K562 (cell line): ENCODE results near the gene NECTIN2. TPM values are rescaled to one million over a fixed set of nuclear protein-coding genes. Genes with fewer than 3 reads are reported as not detected.

Experiments used
- HDAC1 ChIP-seq, 2 experiments: fragments of 450-650 bp; IDR thresholded peaks; 2 replicates each; pipeline ENCODE4 v1.6.1; 2016 to 2017; ENCODE audit warnings: inconsistent platforms in 1 of 2, mild to moderate bottlenecking in 1 of 2, moderate library complexity in 1 of 2
- JUNB ChIP-seq: fragments of 450-650 bp; formaldehyde crosslinking; conservative IDR thresholded peaks from 2 replicates; pipeline ENCODE4 v1.4.0; 2020; ENCODE audit warnings: mild to moderate bottlenecking
- MAZ ChIP-seq, 2 experiments: fragments of 450-650 bp in 1 of 2; sonication (generic) in 1 of 2; formaldehyde crosslinking; IDR thresholded peaks in 1 of 2; conservative IDR thresholded peaks in 1 of 2; 2 replicates each; pipeline versions ENCODE4 v1.4.0 to v1.5.0; 2020; ENCODE audit warnings: mild to moderate bottlenecking in 1 of 2, missing genetic modification reagents in 1 of 2
- MBD2 ChIP-seq: sonication (generic); IDR thresholded peaks from 2 replicates; pipeline ENCODE4 v1.6.1; 2016; ENCODE audit warnings: low read depth, borderline replicate concordance
- MLX ChIP-seq, 2 experiments: fragments of 450-650 bp in 1 of 2; sonication (generic) in 1 of 2; formaldehyde crosslinking; conservative IDR thresholded peaks; 2 replicates each; pipeline versions ENCODE4 v1.4.0 to v1.8.1; 2020 to 2022; ENCODE audit warnings: mild to moderate bottlenecking in 1 of 2, missing genetic modification reagents in 1 of 2
- POLR2AphosphoS5 ChIP-seq: IDR thresholded peaks from 2 replicates; pipeline ENCODE4 v1.6.1; 2011; ENCODE audit warnings: mild to moderate bottlenecking, low read depth, low read length, moderate library complexity; ENCODE audit not compliant: control insufficient read depth, insufficient read depth
- PRPF4 ChIP-seq: fragments of 200-400 bp; formaldehyde crosslinking; IDR thresholded peaks from one replicate; pipeline ENCODE4 v1.6.1; 2017; ENCODE audit warnings: low read length, low read depth, mild to moderate bottlenecking; ENCODE audit not compliant: insufficient read depth, poor library complexity, severe bottlenecking
- TBL1XR1 ChIP-seq, 2 experiments: IDR thresholded peaks; 2 replicates each; pipeline ENCODE4 v1.6.1; 2012; ENCODE audit warnings: improper control_type of control experiment in 2 of 2, low read length in 2 of 2, mild to moderate bottlenecking in 1 of 2
- YY1 ChIP-seq, 3 experiments: IDR thresholded peaks; 2 replicates each; pipeline ENCODE4 v1.6.1; 2011; ENCODE audit warnings: low read length in 2 of 3, mild to moderate bottlenecking in 2 of 3, moderate library complexity in 2 of 3, borderline replicate concordance in 1 of 3, control low read depth in 1 of 3, low read depth in 1 of 3; ENCODE audit not compliant: insufficient read depth in 3 of 3, insufficient replicate concordance in 2 of 3, control insufficient read depth in 1 of 3, insufficient read length in 1 of 3; ENCODE audit errors: extremely low read depth in 1 of 3
- ZBTB1 ChIP-seq: sonication (generic); formaldehyde crosslinking; IDR thresholded peaks from 2 replicates; pipeline ENCODE4 v1.8.1; 2023; ENCODE audit warnings: missing genetic modification reagents, low read depth, mild to moderate bottlenecking, borderline replicate concordance
- ZNF133 ChIP-seq: fragments of 250-450 bp; sonication (Bioruptor Pico); IDR thresholded peaks from 2 replicates; pipeline ENCODE4 v1.4.0; 2020; ENCODE audit warnings: mild to moderate bottlenecking
- polyA plus RNA-seq, 8 experiments: library from polyadenylated mRNA; depleted of rRNA in 4 of 8; stranded (reverse) in 5 of 8; unstranded in 3 of 8; fragments of >200 nt; fragmentation: Nextera tagmentation in 2 of 8; fragmentation: Illumina TruSeq in 1 of 8; extraction: Ambion mirVana in 2 of 8; extraction: Trizol in 1 of 8; gene quantifications; 2 replicates each; pipeline versions ENCODE4 v1.2.1 to v1.2.3, GENCODE V29; 2011 to 2014; ENCODE audit warnings: inconsistent platforms in 1 of 8, missing spikeins in 1 of 8
- total RNA-seq, 7 experiments: library from RNA; depleted of rRNA in 6 of 7; stranded (reverse); fragments of >200 nt in 6 of 7; fragmentation: Illumina TruSeq in 2 of 7; extraction: Trizol in 2 of 7; gene quantifications; 2 replicates each; pipeline versions ENCODE4 v1.2.1 to v1.2.3, GENCODE V29; 2011 to 2021; ENCODE audit warnings: low replicate concordance in 1 of 7
- TF ChIP-seq, protein P1 (sequence below): fragments of 450-650 bp; formaldehyde crosslinking; IDR thresholded peaks from 2 replicates; pipeline ENCODE4 v1.4.0; 2020; ENCODE audit warnings: mild to moderate bottlenecking, moderate library complexity
- TF ChIP-seq, protein P2 (sequence below), 2 experiments: IDR thresholded peaks; 2 replicates each; pipeline ENCODE4 v1.6.1; 2011; ENCODE audit warnings: borderline replicate concordance in 1 of 2, control low read depth in 1 of 2, low read depth in 1 of 2, low read length in 1 of 2, mild to moderate bottlenecking in 1 of 2, mixed read lengths in 1 of 2, moderate library complexity in 1 of 2; ENCODE audit not compliant: insufficient read depth in 1 of 2, insufficient read length in 1 of 2, poor library complexity in 1 of 2, severe bottlenecking in 1 of 2; ENCODE audit errors: extremely low read depth in 1 of 2

NECTIN2 gene
- total and polyA plus RNA-seq, 9 of the 15 experiments (the other 6 are each of a cell fraction or from before 2014, with no cell fraction given) = 3.9 to 94.9 (median 34.9) TPM

DNA sequence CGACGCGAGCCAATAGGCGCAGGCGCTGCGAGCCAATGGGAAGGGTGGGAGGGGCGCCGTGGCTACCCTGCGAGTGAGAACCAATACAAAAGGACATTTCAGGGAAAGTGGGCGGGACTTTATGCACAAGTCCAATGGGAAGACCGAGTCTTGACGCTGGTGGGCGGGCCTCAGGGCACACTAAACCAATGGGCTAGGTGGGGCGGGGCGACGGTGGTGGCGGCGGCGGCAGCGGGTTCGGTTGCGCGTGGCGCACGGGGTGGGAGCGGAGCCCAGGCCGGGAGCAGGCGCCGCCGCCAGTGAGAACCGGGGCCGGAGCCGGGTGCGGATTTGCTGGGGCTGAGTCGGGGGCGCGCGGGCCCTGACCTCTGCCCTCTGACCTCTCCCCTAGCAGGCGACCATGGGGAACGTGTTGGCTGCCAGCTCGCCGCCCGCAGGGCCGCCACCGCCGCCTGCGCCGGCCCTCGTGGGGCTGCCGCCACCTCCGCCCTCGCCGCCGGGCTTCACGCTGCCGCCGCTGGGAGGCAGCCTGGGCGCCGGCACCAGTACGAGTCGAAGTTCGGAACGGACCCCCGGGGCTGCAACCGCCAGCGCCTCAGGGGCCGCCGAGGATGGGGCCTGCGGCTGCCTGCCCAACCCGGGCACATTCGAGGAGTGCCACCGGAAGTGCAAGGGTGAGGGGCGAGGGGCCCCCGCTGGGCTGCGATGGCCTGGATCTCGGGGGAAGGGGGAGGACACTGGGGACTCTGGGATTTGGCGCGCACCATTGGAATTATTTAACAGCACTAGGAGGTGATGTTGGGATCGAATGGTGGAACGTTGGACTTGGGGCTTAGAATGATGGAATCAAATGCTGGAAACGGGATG lies 45.2 kb downstream of the NECTIN2 start, which contains the start of gene TOMM40 (continued):
- 0 out of 4 replicates have a peak, but pooled peaks of 1 of the 2 experiments have one; percentile 56 for TF ChIP-seq TBL1XR1 (IDR thresholded peaks at IDR 0.05; ENCODE audit: low read length in 2 of 2)
- TF ChIP-seq MBD2 = peak; percentile 99
- TF ChIP-seq, protein P1, sequence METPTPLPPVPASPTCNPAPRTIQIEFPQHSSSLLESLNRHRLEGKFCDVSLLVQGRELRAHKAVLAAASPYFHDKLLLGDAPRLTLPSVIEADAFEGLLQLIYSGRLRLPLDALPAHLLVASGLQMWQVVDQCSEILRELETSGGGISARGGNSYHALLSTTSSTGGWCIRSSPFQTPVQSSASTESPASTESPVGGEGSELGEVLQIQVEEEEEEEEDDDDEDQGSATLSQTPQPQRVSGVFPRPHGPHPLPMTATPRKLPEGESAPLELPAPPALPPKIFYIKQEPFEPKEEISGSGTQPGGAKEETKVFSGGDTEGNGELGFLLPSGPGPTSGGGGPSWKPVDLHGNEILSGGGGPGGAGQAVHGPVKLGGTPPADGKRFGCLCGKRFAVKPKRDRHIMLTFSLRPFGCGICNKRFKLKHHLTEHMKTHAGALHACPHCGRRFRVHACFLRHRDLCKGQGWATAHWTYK (CRISPR knock-in tag) = 0 out of 2 replicates have a peak, but pooled peaks have one; percentile 23
- 0 out of 4 replicates have a peak, but pooled peaks of 1 of the 2 experiments have one; percentile 41 for TF ChIP-seq MAZ (CRISPR knock-in tag; conservative IDR thresholded peaks at IDR 0.05 in 1 of 2, IDR thresholded peaks at IDR 0.05 in 1 of 2)
- no peak for TF ChIP-seq PRPF4
- TF ChIP-seq, protein P2, sequence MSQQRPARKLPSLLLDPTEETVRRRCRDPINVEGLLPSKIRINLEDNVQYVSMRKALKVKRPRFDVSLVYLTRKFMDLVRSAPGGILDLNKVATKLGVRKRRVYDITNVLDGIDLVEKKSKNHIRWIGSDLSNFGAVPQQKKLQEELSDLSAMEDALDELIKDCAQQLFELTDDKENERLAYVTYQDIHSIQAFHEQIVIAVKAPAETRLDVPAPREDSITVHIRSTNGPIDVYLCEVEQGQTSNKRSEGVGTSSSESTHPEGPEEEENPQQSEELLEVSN (IDR thresholded peaks at IDR 0.05; ENCODE audit: borderline replicate concordance in 1 of 2, extremely low read depth in 1 of 2, insufficient read depth in 1 of 2, insufficient read length in 1 of 2, low read depth in 1 of 2, low read length in 1 of 2, poor library complexity in 1 of 2, severe bottlenecking in 1 of 2) = peak in 1 of 2 experiments; percentile 30
- no peak for TF ChIP-seq ZNF133
- peak; percentile 27; the same call in 1 of the 2 replicates for TF ChIP-seq POLR2AphosphoS5
- no peak for TF ChIP-seq ZBTB1 (CRISPR knock-in tag)
- TF ChIP-seq JUNB (CRISPR knock-in tag) = no peak
- peak in 1 of 2 experiments; percentile 81; a peak in 2 of 4 replicates for TF ChIP-seq HDAC1 (IDR thresholded peaks at IDR 0.05)
- TF ChIP-seq MLX (CRISPR knock-in tag; conservative IDR thresholded peaks at IDR 0.05) = no peak
- TF ChIP-seq YY1 (IDR thresholded peaks at IDR 0.05; ENCODE audit: borderline replicate concordance in 1 of 3, control insufficient read depth in 1 of 3, extremely low read depth in 1 of 3, insufficient read depth in 3 of 3, insufficient read length in 1 of 3, insufficient replicate concordance in 2 of 3, low read depth in 1 of 3, low read length in 2 of 3) = peak in 2 of 3 experiments; percentile 20 to 49
